DMS153 treated with DMSO at 0.1 percent for 48 hours (cell line): ENCODE measurements around the gene PRF1.
"Not testable (repeated sequence)": the region's sequence is repeated elsewhere in the genome, so short reads cannot be mapped to it uniquely, and the experiment has no call there.

Experiments used
- DNase-seq: peaks from one replicate; lab custom pipeline; 2025; ENCODE audit not compliant: unreplicated experiment; lab: John Stamatoyannopoulos, UW

The PRF1 gene

DNA sequence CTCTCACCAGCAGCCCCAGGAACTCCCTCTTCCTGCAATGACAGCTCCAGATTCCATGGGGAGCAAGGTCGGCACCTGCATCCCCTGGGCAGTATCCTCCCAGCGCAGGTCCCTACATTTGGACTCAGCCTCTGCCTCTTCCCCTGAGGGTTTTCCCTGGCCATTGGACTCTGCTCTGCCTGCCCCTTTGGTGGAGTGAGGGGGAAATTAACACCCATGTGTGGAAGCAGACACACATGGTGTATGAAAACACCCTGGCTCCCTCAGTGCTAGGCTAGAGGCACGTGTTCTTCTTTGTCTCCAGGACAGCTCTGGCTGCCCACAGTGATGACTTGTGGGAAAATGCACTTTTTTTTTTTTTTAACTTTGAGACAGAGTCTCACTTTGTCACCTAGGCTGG, 8.4 kb downstream of the PRF1 start:
- no peak for DNase-seq

DNA sequence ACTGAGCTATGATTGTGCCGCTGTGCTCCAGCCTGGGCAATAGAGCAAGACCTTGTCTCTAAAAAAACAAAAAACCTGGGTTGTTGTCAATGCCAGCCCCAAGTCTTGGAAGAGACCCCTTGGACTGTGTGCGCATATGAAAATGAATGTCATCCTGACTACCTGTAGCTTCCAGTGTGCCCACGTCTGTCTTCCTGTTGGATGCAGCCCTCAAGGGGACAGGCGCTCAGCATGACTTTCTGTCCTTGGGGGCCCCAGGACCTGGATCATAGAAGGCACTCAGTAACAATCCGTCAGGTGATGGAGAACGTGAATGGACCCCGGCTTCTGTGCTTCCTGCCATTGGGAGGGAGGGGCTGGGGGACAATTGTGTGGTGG, 9.0 kb downstream of the PRF1 start:
- no peak for DNase-seq

DNA sequence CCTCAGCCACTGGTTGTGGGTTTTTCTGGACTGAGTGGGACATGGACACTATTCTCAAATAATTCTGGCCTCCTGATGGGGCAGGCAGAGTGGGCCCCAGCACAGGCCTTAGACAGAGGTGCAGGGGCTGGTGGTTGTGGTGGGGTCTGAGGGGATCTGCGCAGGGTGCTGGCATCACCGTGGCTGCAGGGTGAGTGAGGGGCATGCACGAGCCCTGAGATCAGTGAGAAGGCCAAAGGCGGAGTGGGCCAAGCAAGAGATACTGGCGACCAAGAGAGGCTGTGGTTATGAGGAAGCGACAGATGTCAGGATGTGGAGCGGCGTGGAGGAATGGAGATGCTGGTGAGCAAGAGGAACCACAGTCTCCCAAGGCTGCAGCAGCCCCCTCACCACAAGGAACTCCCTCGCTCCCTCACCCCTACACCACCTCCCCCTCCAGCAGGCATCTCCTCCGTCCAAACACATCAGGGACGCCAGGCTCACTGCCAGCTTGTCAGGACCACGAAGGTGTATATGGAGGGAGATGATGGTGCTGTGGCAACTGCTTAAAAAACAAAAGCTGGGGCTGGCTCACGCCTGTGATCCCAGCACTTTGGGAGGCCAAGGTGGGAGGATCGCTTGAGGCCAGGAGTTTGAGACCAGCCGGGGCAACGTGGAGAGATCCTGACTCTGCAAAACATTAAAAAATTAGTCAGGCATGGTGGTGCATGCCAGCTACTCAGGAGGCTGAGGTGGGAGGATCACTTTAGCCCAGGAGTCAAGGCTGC, 9.6 kb downstream of the PRF1 start:
- no peak for DNase-seq

DNA sequence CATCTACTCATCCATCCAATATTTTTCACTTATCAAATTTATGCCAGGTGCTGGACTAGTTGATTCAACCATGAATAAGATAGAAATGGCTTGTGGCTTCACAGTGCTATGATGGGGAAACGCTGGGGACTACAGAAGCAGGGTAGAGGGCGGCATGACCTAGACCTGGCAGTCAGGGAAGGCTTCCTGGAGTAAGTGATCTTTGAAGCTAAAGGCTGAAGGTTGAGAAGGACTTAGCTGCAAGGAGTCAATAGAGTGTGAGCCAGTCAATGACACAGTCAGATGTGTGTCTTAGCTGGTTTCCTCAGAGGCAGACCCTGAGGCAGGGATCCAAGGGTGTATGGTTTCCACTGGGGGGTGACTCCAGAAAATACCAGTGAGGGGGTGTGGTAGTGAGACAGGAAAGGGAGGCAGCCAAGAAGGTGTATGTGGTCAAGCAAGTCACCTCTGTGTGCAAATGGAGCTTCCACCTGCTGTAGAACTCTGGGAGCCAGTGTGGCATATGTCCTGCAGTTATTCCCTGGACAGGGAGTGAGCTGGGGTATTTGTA, 10.3 kb downstream of the PRF1 start:
- DNase-seq, result no peak

DNA sequence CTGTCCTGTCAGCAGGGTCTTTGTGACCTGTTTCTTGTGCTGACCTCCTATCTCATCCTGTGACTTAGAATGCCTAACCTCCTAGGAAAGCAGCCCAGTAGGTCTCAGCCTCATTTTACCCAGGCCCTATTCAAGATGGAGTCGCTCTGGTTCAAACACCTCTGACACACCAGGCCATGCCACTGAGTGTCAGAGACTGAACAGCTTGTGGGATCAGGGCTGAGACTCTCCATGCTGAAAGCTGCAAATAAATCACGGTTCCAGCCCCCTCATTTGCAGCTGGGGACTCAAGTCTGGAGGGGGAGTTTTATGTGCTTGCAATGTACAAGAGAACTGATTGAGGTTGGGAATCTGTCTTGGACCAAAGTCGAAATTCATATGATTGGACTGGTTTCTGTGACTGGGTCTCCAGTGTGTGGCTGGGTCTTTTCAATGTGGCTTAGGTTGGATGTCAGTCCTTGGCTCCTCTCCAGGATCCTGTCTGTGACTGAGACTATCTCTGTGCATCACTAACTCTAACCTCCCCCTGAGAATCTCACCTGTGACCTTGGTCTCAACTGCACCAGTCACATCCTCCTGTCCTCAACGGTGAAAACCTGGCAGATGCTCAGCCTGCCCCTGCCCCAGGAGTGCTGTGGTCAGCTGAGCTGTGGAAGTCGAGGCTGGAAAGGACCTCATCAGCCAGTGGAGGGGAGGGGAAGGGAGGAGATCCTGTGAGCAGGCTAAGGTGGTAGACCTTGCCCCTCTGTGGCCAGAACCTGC, 11.7 kb downstream of the PRF1 start:
- no peak for DNase-seq

DNA sequence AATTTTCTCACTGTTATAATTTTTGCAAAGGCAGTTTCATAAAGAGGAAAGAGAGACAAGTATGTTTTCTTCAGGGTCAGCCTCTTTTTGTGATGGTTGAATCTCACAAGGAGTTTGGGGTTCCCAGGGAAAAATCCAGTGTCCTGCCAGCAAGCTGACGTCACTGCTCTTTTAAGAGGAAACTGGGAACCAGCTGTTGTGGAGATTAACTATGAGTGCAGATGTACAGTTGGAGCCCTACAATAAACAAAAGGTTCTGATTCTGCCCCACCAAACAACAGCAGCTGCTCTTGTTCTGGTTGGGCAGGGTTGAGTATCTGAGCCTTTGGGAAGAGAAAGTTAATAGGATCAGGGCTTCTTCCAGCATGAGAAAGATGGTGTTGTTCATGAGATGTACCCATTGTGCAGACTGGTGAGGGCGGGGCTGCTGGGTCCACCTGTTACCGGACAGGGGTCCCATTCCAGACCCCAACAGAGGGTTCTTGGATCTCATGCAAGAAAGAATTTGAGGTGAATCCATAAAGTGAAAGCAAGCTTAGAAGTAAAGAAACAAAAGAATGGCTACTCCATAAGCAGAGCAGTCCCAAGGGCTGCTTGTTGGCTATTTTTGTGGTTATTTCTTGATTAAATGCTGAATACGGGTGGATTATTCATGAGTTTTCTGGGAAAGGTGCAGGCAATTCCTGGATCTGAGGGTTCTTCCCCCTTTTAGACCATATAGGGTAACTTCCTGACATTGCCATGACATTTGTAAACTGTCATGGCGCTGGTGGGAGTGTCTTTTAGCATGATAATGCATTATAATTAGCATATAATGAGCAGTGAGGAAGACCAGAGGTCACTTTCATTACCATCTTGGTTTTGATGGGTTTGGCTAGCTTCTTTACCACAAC, 12.5 kb downstream of the PRF1 start:
- no peak for DNase-seq

DNA sequence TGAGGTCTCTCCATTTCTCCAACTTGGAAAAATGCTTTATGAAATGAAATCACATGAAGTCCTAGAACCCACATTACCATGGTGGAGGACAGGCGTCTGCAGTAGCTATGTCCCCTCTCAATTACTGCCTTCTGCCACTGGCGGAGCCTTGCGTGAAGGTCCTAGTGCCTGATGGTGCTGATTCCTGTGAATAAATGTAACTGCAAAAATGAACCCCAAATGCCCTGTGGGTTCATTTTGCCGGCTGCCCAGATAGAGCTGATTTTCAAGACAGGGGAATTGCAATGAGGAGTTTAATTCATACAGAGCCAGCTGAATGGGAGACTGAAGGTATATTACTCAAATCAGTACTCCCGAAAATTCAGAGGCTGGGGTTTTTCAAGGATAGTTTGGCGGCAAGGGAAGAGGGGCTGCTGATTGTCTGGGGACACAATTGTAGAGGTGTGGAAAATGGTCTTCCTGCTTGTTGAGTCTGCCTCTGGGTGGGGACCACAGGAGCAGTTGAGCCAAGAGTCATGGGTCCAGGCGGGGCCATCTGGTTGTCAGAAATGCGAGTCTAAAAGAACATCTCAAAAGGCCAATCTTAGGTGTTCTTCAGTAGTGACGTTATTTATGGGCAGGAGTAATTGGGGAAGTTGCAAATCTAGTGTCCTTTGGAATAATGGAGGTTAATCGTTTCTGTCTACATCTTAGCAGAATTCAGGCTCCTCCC, 13.5 kb downstream of the PRF1 start:
- no peak for DNase-seq

DNA sequence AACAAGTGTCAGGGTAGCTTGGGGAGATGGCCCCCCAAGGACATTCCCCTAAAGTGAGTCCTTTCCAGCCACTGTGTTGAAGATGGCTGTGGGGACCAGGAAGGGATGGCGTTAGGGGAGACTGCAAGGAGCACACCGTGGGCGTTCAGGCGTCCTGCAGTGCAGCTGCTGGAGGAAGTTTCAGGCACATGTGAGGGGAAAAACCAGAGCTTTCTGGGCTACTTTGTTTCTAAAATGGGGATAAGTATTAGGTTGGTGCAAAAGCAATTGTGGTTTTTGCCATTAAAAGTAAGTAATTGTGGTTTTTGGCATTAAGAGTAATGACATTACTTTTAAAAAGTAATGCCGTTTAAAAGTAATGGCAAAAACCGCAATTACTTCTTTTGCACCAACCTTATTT, 14.3 kb downstream of the PRF1 start:
- DNase-seq, result no peak

DNA sequence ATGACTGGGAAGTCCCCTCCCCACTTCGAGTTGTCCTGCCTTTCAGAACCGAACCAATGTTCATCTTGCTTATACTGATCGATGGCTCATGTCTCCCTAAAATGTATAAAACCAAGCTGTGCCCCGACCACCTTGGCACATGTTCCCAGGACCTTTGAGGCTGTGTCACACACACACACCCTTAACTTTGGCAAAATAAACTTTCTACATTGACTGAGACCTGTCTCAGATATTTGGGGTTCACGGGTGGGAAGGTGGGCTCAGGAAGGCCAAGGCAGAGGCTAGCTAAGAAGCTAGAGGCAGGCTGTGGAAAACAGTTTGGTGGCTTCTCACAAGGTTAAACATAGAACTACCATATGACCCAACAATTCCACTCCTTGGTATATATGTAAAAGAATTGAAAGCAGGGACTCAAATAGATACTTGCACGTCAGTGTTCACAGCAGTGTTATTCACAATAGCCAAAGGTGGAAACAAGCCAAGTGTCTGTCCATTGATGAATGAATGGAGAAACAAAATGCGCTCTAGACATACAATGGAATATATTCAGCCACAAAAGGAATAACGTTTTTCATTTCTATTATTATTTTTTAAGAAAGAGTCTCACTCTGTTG, 15.4 kb downstream of the PRF1 start:
- DNase-seq, result no peak

DNA sequence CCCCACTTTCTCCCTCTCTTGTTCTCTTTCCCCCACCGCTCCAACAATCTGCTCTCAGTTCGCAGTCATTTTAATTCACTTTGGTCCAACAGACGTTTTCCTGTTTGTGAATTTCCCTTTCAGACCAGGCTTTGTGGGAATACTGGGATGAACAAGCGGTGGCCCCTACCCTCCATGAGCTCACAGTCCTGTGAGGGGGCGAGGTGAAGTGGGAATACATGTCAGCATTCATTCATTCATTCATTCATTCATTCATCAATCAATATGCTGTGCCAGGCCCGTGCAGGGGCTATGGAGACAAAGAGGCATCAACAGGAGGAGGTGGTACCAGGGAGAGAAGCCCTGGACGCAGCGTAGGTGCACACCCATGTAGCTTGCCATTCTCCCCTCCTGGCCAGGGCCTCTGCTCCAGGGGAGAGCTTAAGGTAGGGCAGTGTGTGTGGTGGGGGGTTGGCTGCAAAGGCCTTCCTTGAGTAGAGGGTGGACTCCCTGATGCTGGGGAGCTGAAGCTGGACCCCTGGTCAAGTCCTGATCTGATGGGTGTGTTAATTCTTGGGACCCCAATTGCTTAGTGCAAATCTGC, 16.1 kb downstream of the PRF1 start:
- no peak for DNase-seq

DNA sequence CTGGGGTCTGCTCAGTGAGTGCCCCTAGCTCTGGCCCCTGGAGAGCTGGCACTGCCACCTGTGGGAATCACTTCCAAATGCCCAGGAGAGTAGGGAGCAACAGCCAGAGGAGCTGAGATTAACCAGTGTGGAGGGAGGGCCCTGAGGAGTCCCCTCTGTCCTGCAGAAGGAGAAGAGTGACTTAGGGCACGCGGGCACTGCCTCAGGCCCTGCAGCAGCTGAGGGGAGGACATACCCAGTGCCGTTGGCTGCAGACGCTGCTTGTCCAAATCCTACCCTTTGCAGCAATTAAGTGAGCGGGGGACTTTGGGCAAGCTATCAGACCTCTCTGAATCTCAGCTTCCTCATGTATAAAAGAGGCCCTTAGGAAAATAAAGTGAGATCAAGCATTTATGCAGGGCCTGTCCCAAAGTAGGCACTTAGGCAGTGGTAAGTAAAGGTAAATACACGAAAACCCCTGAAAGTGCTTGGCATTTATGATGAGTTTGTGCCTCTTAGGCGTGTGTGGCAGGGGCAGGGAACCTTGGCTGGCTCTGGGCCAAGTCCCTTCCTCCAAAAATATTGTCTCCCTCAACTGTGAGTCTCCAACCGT, 16.9 kb downstream of the PRF1 start:
- no peak for DNase-seq

DNA sequence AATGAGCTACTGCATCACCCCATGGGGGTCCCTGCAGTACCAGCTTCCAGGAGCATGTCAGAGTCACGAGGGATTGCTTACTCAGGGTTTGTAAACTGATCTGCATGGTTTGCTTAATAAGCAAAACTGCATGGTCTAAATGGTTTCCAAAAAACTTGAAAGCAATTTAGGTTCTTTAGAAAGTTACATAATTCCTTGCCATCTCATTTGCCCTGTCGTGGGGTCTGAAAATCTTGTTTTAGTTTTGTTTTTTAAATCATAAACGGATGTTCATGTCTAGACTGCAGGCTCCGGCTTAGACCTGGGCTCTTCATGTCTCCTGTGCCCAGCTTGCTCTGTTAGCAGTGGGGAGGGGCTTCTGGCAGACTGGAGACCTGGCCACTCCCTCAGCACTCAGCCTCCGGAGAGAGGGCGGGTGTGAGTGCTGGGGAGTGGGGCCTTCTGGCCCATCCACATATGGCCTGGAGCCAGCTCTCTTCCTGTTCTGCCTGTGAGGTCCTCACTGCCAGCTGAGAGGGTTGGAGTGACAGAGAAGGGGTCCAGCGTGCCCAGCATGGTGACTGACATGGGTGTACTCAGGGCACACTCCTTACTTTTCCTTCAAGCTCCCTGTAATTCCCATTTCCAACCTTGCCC, 17.5 kb downstream of the PRF1 start:
- DNase-seq, result peak; percentile 91

DNA sequence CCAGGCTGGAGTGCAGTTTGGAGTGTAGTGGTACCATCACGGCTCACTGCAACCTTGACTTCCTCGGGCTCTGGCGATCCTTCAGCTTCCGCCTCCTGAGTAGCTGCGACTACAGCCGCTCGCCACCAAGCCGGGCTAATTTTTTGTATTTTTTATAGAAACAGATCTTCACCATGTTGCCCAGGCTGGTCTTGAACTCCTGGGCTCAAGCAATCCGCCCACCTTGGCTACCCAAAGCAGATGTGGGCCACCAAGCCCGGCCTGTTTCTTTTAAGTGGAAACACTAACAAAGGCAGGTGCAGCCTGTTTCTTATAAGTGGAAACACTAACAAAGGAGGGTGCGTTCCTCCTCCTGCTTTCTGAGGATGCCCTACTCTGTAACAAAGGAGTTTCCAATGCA, 18.2 kb downstream of the PRF1 start:
- DNase-seq, result no peak

DNA sequence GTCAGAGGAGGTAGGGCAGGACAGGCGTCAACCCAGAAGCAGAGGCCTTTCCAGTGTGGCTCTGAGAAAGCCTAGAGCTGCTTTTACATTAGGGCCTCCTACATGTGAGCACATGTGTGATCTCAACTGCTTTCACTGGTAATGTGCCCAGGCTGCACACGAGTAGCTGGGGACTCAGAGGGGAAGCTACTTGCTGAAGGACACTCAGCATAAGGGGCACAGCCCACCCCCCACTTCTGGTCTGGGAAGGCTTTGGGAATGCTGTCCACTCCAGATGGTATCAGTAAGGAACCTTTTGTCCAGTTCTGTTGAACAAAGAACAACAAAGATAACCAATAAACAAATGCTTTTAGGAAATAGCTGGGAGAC, 18.9 kb downstream of the PRF1 start:
- DNase-seq, result no peak

DNA sequence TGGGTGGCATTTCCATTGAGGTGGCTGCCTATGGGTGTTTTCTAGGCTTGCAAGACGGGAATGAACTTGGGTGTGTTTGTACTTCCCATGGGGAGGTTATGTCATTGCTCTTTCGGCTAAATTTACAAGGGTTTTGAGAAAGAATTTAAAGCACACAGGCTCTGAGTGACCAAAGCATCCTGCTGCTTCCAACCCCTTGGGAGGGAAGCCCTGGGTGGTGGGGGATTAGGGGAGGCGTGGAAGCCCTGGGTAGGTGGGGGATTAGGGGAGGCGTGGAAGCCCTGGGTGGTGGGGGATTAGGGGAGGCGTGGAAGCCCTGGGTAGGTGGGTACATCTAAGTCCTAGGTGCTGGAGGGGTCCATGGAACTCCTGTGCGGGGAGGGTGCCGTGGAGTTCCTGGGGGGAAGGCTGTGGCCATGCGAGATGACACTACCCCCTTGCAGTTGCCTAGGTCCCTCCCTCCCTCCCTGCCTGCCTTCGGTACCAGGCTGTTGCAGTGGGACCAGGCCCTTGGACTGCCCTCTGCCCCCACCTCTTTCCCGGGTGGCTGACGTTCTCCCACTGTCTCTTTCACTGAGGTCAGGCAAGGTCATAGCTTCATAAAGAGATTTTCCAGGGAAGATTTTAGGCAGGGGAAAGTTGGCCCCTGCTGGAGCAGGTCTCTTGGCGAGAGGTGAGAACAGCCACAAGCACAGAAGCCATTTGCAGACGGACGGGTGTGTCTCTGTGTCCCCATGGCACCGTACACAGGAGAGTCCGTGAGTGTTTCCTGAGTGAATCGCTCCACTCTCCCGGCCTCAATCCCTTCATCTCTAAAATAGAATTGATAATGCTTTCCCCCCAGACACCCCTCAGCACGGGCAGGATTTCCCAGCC, 19.5 kb downstream of the PRF1 start:
- no peak for DNase-seq

DNA sequence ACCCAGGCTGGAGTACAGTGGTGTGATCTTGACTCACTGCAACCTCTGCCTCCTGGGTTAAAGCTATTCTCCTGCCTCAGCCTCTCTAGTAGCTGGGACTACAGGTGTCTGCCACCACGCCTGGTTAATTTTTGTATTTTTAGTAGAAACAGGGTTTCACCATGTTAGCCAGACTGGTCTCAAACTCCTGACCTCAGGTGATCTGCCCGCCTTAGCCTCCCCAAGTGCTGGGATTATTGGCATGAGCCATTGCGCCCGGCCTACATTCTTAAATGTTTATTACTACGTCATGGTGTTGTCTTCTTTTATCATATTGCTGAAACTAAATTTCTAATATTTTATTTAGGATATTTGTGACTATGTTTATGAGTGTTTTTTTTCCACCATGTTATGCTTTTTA, 21.4 kb downstream of the PRF1 start:
- DNase-seq, result not testable (repeated sequence)

DNA sequence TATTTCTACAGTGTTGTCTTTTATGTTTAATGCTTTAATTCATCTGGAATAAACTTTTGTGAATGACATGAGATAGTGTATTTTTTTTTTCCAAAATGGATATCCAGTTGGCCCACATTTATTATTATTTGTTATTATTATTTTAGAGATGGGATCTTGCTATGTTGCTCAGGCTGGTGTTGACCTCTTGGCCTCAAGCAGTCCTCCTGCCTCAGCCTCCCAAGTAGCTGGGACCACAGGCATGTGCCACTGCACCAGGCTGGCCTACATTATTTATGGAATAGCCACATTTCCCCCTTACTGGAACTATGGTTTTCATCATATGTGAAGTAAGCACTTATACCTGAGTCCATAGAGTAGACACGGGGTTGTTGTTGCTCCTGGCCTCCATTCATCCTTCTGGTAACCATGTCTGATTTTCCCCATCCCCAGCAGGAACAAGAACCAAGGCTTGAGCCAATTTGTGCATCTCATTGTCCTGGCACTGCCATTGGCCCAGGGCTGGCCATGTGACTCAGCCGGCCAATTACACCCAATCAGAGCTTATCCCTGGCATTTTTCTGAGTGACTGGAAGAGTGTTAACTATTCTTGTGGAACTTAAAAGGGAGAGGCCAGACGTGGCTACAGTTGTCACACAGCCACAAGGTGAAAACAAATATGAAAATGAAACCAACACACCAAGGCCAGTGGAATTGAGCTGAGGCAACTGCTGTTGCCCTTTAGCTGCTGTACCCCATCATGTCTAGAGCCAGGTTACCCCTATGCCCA, 23.1 kb downstream of the PRF1 start:
- DNase-seq, result no peak
